ENCODE results near the gene SMPD3. TPM values are rescaled to one million over a fixed set of nuclear protein-coding genes. Genes with fewer than 3 reads are reported as not detected.

The SMPD3 gene
- total RNA-seq, 1 experiment from 2014 or later, result not detected

- Mint-ChIP-seq H3K27ac (ENCODE audit: low read depth, unreplicated experiment) (no peak overlapping the region), H3K4me3 (ENCODE audit: unreplicated experiment) (no peak overlapping the region), H3K4me1 (ENCODE audit: insufficient read depth, unreplicated experiment) (peaks cover 4% of the 10 kb centered on the region), H3K27me3 (ENCODE audit: insufficient read depth, unreplicated experiment) (no peaks in the 10 kb centered on the region), H3K9me3 (ENCODE audit: unreplicated experiment) (no peaks in the 10 kb centered on the region), H3K36me3 (ENCODE audit: insufficient read depth, unreplicated experiment) (peaks cover 7% of the 10 kb centered on the region)
- no peak for DNase-seq (ENCODE audit: unreplicated experiment)
- TF ChIP-seq CTCF (IDR thresholded peaks at IDR 0.05; ENCODE audit: unreplicated experiment), result no peak
- ChIA-PET CTCF (interaction anchor here (1.0 kb wide), 1 partner anchor 9 kb away, joined by 3 read pairs; no protein-coding TSS in a partner anchor), POLR2A (no interaction called here)
- BruUV-seq (replicated peaks), result no TSS peak
- intact Hi-C loops (cut with micrococcal nuclease), result no loop called here
Observed at GRCh38 chr16:68478526-68479250, 30.4 kb upstream of the SMPD3 start.

- no peak overlapping the region for H3K4me3 Mint-ChIP-seq (ENCODE audit: unreplicated experiment)
- DNase-seq (ENCODE audit: unreplicated experiment), result peak; percentile 42
- no peaks in the 10 kb centered on the region for H3K9me3 Mint-ChIP-seq (ENCODE audit: unreplicated experiment)
- no TSS peak for BruUV-seq (replicated peaks)
- intact Hi-C loops (cut with micrococcal nuclease), result no loop called here
- H3K4me1 Mint-ChIP-seq (ENCODE audit: insufficient read depth, unreplicated experiment), result no peaks in the 10 kb centered on the region
- ChIA-PET POLR2A (no interaction called here), CTCF (interaction anchor here (1.3 kb wide), 1 partner anchor 46 kb away, joined by 4 read pairs; no protein-coding TSS in a partner anchor)
- no peak for TF ChIP-seq CTCF (IDR thresholded peaks at IDR 0.05; ENCODE audit: unreplicated experiment)
- H3K36me3 Mint-ChIP-seq (ENCODE audit: insufficient read depth, unreplicated experiment), result no peaks in the 10 kb centered on the region
- H3K27me3 Mint-ChIP-seq (ENCODE audit: insufficient read depth, unreplicated experiment), result peaks cover 17% of the 10 kb centered on the region
- H3K27ac Mint-ChIP-seq (ENCODE audit: low read depth, unreplicated experiment), result no peak overlapping the region
Observed at GRCh38 chr16:68475071-68475470, 26.8 kb upstream of the SMPD3 start.

GRCh38 chr16:68473358-68474070 is 25.2 kb upstream of the SMPD3 start:
- intact Hi-C loops (cut with micrococcal nuclease), result no loop called here
- Mint-ChIP-seq H3K36me3 (ENCODE audit: insufficient read depth, unreplicated experiment) (no peaks in the 10 kb centered on the region), H3K9me3 (ENCODE audit: unreplicated experiment) (no peaks in the 10 kb centered on the region), H3K4me3 (ENCODE audit: unreplicated experiment) (no peak overlapping the region), H3K27me3 (ENCODE audit: insufficient read depth, unreplicated experiment) (peaks cover 20% of the 10 kb centered on the region), H3K4me1 (ENCODE audit: insufficient read depth, unreplicated experiment) (no peaks in the 10 kb centered on the region), H3K27ac (ENCODE audit: low read depth, unreplicated experiment) (no peak overlapping the region)
- CTCF ChIA-PET, result interaction anchor here (0.7 kb wide), 1 partner anchor 60 kb away, joined by 3 read pairs; no protein-coding TSS in a partner anchor
- POLR2A ChIA-PET, result no interaction called here
- DNase-seq (ENCODE audit: unreplicated experiment), result no peak
- TF ChIP-seq CTCF (IDR thresholded peaks at IDR 0.05; ENCODE audit: unreplicated experiment), result no peak
- BruUV-seq (replicated peaks), result no TSS peak

GRCh38 chr16:68472581-68472980 is 24.3 kb upstream of the SMPD3 start:
- CTCF ChIA-PET, result no interaction called here

More at GRCh38 chr16:68472581-68472980, 24.3 kb upstream of the SMPD3 start:
- BruUV-seq (replicated peaks), result no TSS peak
- no peak overlapping the region for H3K27ac Mint-ChIP-seq (ENCODE audit: low read depth, unreplicated experiment)
- POLR2A ChIA-PET, result no interaction called here
- no peak for TF ChIP-seq CTCF (IDR thresholded peaks at IDR 0.05; ENCODE audit: unreplicated experiment)
- no peaks in the 10 kb centered on the region for H3K9me3 Mint-ChIP-seq (ENCODE audit: unreplicated experiment)
- H3K4me3 Mint-ChIP-seq (ENCODE audit: unreplicated experiment), result no peak overlapping the region
- DNase-seq (ENCODE audit: unreplicated experiment), result no peak
- H3K4me1 Mint-ChIP-seq (ENCODE audit: insufficient read depth, unreplicated experiment), result no peaks in the 10 kb centered on the region
- H3K36me3 Mint-ChIP-seq (ENCODE audit: insufficient read depth, unreplicated experiment), result no peaks in the 10 kb centered on the region
- peaks cover 26% of the 10 kb centered on the region for H3K27me3 Mint-ChIP-seq (ENCODE audit: insufficient read depth, unreplicated experiment)
- intact Hi-C loops (cut with micrococcal nuclease), result no loop called here

Measured in MCF 10A (cell line).